ENCODE measurements around the gene LY6G6D. TPM values are rescaled to one million over a fixed set of nuclear protein-coding genes. Genes with fewer than 3 reads are reported as not detected.
A peak's percentile ranks its signal among the peaks of the same experiment; 100 is the strongest.

Gene LY6G6D
- total RNA-seq, 3 donors from 2014 or later (not counting 1 experiment from before 2014, with no cell fraction given), result 0.94 TPM; not detected in 2

GRCh38 chr6:31697555-31697954, 17.6 kb upstream of the LY6G6D start:
- Histone ChIP-seq H3K4me3 (ENCODE audit: low read length) (no peak overlapping the region), H3K4me1 (ENCODE audit: control insufficient read depth, insufficient read depth, low read length) (peaks cover 19% of the 10 kb centered on the region), H3K9me3 (ENCODE audit: control insufficient read depth, insufficient read depth, low read length) (no peaks in the 10 kb centered on the region), H3K36me3 (ENCODE audit: control insufficient read depth, insufficient read depth, low read length) (peaks cover 51% of the 10 kb centered on the region), H3K27me3 (ENCODE audit: control insufficient read depth, insufficient read depth, low read length) (no peaks in the 10 kb centered on the region), H3K27ac (ENCODE audit: low read length) (no peak overlapping the region)
- WGBS (ENCODE audit: insufficient coverage), result 69% methylated on average over 3 of the region's 3 CpGs
- TF ChIP-seq CTCF (IDR thresholded peaks at IDR 0.05), result no peak
- ATAC-seq (no peak), DNase-seq (no peak)
- Mint-ChIP-seq H3K9me3 (no peaks in the 10 kb centered on the region), H3K4me1 (peaks cover 15 to 30% of the 10 kb centered on the region in 2 donors), H3K36me3 (no peaks in the 10 kb centered on the region), H3K27me3 (ENCODE audit: low read depth in 2 of 2) (no peaks in the 10 kb centered on the region), H3K4me3 (no peak overlapping the region), H3K27ac (peak overlapping the region; percentile 6 to 34)
- intact Hi-C loops (cut with micrococcal nuclease), result no loop called here

- Histone ChIP-seq H3K36me3 (ENCODE audit: control insufficient read depth, insufficient read depth, low read length) (peaks cover 27% of the 10 kb centered on the region), H3K27ac (ENCODE audit: low read length) (no peak overlapping the region), H3K27me3 (ENCODE audit: control insufficient read depth, insufficient read depth, low read length) (no peaks in the 10 kb centered on the region), H3K4me3 (ENCODE audit: low read length) (no peak overlapping the region), H3K9me3 (ENCODE audit: control insufficient read depth, insufficient read depth, low read length) (no peaks in the 10 kb centered on the region), H3K4me1 (ENCODE audit: control insufficient read depth, insufficient read depth, low read length) (peaks cover 28% of the 10 kb centered on the region)
- peak overlapping the region; percentile 96 to 98 for H3K27ac Mint-ChIP-seq
- WGBS (ENCODE audit: insufficient coverage), result 86% methylated on average over 3 of the region's 5 CpGs
- no peaks in the 10 kb centered on the region for H3K9me3 Mint-ChIP-seq
- no peak for TF ChIP-seq CTCF (IDR thresholded peaks at IDR 0.05)
- DNase-seq (no peak), ATAC-seq (no peak)
- H3K4me1 Mint-ChIP-seq, result peaks cover 24 to 37% of the 10 kb centered on the region in 2 donors
- no peaks in the 10 kb centered on the region for H3K36me3 Mint-ChIP-seq
- H3K4me3 Mint-ChIP-seq, result peak overlapping the region; percentile 99
- intact Hi-C loops (cut with micrococcal nuclease), result loop anchor here (5.0 kb wide), 1 partner anchor 49 kb away; the partner anchor contains the start of gene BAG6
- H3K27me3 Mint-ChIP-seq (ENCODE audit: low read depth in 2 of 2), result no peaks in the 10 kb centered on the region
These were observed 14.3 kb upstream of the LY6G6D start for GRCh38 chr6:31700740-31701401.

- 47% methylated on average over 7 of the region's 7 CpGs for WGBS (ENCODE audit: insufficient coverage)
- peaks cover 28% of the 10 kb centered on the region for H3K4me1 ChIP-seq (ENCODE audit: control insufficient read depth, insufficient read depth, low read length)
- H3K36me3 ChIP-seq (ENCODE audit: control insufficient read depth, insufficient read depth, low read length), result peaks cover 24% of the 10 kb centered on the region
- H3K9me3 ChIP-seq (ENCODE audit: control insufficient read depth, insufficient read depth, low read length), result no peaks in the 10 kb centered on the region
- Mint-ChIP-seq H3K4me1 (peaks cover 24 to 37% of the 10 kb centered on the region in 2 donors), H3K4me3 (peak overlapping the region; percentile 99), H3K27me3 (ENCODE audit: low read depth in 2 of 2) (no peaks in the 10 kb centered on the region), H3K36me3 (no peaks in the 10 kb centered on the region), H3K9me3 (no peaks in the 10 kb centered on the region), H3K27ac (peak overlapping the region; percentile 96 to 98)
- DNase-seq (no peak), ATAC-seq (no peak)
- intact Hi-C loops (cut with micrococcal nuclease), result loop anchor here (2.0 to 5.0 kb wide), 2 partner anchors 37 to 50 kb away; partner anchors contain the start of genes BAG6 and GPANK1
- peak overlapping the region; percentile 80 for H3K4me3 ChIP-seq (ENCODE audit: low read length)
- no peaks in the 10 kb centered on the region for H3K27me3 ChIP-seq (ENCODE audit: control insufficient read depth, insufficient read depth, low read length)
- peak overlapping the region; percentile 98 for H3K27ac ChIP-seq (ENCODE audit: low read length)
- TF ChIP-seq CTCF (IDR thresholded peaks at IDR 0.05), result no peak
These were observed 13.3 kb upstream of the LY6G6D start for GRCh38 chr6:31701666-31702404.
